Stimulated activated CD8-positive, alpha-beta memory T cell treated with anti-CD3 and anti-CD28 coated beads, Interleukin-4, amount 100 ng/mL, for 24 hours (primary cell): ENCODE data around the gene RMRP.

Experiments used
- DNase-seq: peaks from one replicate; pipeline ENCODE4 v3.0.0-alpha.2; 2020; ENCODE audit warnings: low read depth

Gene RMRP

DNA sequence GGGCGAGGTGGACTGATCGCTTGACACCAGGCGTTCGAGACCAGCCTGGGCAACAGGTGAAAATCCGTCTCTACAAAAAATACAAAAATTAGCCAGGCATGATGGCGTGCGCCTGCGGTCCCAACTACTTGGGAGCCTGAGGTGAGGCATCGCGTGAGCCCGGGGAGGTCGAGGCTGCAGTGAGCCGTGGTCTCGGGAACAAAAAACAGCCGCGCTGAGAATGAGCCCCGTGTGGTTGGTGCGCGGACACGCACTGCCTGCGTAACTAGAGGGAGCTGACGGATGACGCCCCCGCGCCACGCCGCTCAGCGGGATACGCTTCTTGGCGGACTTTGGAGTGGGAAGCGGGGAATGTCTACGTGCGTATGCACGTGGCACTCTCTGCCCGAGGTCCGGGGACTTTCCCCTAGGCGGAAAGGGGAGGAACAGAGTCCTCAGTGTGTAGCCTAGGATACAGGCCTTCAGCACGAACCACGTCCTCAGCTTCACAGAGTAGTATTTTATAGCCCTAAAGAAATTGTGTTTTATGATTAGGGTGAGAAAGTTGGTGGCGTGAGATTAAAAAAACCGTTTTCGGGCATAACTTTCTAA, at the start of gene RMRP:
Gene RMRP, minus strand, starts transcription at position 474 of the 591 bp plus-strand sequence.
- peak; percentile 92 for DNase-seq

DNA sequence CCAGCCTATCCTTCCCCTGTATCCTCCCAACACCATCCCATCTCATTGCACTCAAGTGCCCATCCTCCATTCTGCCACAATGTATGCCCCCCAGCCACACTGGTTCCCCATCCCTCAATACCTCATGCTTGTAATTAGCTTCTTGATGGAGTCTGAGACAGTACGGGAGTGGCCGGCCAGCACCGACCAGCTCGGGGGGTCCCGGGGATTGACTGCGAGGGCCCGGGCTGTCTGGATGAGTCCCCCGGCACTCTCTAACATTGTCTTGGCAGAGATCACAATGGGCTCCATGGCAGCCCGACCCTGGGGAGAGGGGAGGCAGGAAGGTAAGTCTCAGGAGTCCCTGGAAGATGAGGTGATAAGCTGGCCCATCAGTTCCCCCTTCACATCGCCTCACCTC, 49.1 kb upstream of the RMRP start:
- DNase-seq: no peak

DNA sequence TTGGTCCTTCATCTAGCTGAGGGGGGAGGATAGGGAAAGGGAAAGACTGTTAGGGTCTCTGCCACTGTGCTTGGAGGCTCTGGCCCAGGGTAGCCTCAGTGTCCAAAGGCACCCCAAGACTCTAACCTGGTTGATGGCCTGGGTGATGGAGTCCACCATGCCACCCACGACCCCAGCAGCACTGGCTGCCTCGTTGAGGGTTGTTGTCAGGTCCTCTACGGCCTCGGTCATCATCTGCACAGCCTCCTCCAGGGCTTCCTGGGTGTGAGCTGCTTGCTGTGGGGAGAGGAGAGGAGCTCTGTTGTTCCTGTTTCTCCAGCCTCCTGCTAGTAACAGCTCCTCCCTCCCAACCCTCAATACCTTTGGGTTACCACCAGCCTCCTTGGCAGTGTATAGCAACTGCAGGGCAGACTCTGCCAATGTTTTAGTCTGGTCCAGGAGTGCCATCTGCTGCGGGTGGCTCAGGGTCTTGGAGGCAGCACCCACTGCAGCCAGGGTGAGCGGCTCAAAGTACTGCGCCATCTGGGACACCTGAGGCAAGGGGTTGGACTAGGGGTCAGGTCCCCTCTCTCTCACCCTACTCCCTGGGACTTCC, 48.1 kb upstream of the RMRP start:
- no peak for DNase-seq

DNA sequence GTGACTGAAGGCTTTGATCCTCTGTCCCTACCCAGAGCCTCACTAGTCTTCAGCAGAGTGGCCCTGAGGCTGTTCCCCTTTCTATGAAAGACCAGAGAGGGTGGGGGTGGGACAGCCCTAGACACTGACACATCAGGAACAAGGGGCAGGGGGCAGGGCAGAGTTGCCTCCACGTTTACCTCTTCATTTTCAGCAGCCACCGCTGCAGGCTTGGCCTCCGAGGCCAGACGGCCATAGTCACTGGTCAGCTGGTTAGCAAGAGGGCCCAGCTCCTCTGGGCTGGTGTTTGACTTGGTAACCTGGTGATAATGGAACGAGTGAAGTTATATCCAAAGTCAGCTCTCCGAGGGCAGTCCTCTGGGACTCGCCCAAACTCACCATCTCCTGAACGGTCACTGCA, 47.6 kb upstream of the RMRP start:
- no peak for DNase-seq

DNA sequence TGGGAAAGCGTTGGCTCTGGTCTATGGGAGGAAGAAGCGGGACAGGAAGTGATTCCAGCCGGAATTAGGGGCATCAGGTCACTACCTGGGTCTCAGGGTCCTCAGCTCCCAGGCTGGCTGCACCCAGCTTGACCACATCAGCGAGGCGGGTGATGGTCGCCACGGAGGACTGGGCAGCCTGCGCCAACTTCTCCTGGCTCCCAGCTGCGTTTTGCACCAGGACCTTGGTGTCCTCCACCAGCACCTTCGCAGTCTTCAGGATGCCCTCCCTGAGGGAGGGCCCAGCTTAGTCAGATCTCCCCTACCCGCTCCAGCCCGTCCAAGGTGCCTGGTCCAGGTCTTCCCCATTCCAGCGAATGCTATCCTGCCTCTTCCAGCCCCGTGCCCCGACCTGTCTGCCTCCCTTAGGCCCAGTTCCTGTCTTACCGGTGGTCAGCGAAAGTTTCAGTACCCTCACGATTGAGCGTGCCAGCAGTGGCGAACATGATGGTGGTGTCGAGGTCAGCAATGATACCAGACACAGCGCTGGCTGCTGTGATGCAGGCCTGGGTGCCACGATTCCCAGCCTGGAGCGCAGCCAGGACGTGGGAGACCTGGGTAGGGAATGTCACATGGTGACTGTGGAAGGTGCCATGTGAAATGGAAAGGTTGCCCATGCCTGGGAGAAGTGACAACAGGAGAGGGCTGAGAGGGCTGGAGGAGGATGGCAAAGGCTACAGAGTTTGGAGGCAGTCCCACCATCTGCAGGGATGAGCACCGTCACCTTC, 46.3 kb upstream of the RMRP start:
- no peak for DNase-seq

DNA sequence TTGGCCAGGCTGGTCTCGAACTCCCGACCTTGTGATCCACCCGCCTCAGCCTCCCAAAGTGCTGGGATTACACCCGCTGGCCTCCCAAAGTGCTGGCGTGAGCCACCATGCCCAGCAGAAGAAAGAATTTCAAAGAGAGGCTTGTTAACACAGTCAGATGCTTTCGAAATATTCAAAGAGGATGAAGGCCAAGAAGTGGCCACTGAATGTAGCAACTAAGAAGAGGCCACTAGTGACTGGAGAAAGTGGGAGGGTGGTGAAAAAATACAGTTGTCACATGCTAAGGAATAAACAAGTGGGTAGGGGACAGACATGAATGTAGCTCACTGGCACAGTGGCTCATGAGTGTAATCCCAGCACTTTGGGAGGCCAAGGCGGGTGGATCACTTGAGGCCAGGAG, 44.9 kb upstream of the RMRP start:
- no peak for DNase-seq

DNA sequence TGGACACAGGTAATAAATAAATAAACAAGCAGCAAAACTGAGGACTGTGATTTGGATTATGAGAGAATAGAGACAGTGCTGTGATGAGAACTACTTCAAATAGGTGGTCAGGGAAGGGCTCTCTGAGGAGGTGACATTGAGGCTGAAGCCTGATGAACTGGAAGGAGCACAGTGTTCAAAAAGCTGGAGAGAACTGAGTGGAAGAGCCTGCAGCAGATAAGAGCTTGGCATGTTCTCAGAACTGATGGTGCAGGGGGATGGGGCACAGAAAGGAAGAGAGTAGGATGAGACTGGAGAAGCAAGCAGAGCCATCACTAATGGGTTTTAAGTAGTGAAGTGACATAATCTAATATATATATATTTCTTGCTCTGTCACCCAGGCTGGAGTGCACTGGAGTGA, 43.1 kb upstream of the RMRP start:
- DNase-seq: no peak

DNA sequence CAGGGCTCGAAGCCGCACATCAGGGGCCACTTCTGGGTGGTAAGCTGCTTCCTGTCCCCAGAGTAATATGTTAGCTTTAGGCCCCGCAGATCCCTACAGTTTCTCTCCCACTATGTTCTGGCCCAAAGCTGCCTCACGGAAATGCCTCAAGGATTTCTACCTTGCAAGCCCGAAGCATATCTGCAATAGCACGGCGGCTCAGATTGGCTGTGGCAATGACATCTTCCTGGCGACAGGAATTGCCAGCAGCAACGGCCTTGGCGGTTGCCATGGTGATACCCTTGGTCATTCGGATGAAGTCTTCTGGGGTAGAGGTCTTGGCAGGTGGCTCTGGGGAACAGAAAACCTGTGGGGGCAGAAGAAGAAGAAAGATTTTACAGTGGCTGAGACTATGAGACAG, 42.2 kb upstream of the RMRP start:
- no peak for DNase-seq

DNA sequence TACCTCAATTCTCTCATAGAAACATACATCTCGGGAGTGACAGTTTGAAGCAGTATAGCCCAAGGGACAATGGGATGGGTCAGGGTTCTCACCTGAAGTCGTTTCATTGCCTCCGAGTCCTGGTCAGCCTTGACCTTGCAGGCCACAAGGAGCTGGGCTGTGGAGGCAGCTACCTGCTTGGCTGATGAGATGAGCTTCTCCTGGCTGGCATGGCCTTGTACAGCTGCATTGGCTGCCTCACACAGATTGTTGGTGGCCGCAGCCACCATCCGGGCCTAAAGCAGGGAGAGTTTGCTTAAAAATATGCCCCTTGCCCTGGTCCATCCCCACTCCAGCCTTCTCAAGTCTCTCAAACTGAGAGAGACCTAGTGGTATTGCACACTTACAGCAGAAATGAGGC, 40.4 kb upstream of the RMRP start:
- DNase-seq: no peak

DNA sequence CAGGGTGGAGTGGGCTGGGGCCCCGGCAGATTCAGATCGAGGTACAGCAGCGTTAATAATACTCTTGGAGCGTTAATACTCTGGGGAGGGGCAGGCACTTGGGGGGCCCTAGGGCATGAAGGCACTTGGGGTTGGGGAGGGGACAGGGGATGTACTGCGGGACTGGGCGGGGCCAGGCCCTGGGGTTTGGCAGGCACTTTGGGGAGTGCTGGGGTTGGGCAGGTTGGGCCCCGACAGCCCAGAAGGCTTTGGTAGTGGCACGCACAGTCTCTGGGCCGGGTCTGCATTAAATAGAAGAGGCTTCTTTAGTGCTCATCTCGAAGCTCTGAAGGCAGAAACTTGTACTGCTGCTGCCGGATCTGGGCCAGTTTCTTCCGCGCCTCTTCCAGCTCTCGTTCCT, 39.7 kb upstream of the RMRP start:
- no peak for DNase-seq

DNA sequence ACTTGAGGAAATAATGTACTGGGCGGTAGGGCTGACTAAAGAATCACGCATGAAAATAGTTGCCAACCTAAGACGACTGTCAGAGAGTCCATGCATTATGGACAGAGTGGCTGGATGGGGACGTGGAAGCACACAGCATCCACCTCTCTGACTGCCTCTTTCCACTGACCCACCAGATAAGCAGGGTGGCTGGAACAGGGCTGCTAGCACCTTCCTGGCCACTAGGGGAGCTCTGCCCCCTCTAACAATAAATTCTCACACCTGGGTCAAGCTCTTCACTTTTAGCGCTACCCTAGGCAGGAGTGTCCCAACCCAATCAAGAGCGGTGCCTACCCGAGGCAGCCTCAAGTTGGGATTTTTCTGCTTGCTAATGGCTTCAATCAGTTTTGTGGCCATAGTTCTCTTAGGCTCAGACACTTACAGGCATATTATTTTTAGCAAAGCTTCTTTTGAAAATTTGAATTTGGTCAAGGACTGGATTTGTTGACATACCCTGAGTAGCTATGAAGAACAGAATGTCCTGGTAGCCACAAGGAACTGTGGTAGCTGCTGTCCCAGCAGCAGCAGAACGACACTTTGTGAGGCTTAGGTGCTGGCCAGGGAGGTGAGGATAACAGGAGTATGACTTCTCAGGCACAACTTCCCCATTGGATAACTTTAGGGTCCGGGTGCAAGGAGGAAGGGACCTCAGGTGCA, 38.8 kb upstream of the RMRP start:
- DNase-seq: peak; percentile 25

DNA sequence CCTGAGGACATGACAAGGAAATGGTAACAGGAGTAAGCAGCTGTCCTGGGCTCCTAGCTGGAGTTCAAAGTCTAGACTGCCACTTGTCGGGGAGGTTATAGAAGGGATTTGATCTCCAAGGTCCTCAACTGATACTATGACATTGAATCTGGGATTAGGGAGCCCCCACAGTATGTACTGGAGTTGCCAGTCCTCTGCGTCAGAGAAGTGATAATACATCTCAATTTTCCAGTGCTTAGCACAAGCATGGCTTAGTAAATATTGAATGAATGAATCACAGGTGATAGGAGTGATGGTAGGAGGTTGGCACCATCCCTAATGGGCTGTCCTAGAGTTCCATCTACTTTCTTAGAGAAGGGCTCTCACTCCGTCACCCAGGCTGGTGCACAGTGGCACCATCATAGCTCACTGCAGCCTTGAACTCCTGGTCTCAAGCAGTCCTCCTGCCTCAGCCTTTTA, 38.2 kb upstream of the RMRP start:
- no peak for DNase-seq

DNA sequence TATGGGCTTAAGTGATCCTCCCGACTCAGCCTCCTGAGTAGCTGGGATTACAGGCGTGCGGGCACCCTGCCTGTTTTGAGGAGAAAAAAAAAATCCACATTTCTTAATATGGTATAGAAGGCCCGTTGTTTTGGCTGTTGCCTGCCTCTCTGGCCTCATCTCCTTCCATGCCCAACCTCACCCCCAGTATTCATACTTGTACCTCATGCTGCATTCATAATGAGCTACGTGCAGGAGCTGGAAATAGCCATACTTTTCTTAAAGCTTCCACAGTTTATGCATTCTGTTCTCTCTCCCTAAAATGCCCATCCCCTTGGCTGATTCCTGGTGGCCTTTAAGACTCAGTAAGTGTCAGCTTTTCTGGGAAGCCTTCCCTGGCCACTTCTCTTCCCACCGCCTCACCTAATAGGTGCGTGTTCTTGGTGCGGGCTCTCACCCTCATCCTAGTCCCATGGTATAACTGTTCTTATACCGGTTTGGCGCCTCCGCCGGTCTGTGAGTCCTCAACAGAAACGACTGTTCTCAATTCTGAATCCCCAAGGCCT, 34.0 kb upstream of the RMRP start:
- DNase-seq: no peak

DNA sequence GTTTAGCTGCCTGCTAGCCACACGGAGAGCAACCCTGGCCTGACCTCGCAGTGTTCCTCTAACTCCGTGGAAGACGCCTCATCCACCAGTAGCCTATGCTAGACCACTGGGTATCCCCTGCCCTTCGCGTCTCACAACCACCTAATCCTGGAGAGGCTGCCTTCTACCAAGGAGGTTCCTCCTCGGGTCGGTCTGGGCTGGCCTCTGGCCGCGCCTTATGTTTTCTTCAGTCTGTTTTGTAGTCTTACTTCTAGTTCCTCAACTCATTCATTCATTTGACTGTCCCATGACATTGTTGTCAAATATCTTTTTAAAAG, 33.5 kb upstream of the RMRP start:
- no peak for DNase-seq

DNA sequence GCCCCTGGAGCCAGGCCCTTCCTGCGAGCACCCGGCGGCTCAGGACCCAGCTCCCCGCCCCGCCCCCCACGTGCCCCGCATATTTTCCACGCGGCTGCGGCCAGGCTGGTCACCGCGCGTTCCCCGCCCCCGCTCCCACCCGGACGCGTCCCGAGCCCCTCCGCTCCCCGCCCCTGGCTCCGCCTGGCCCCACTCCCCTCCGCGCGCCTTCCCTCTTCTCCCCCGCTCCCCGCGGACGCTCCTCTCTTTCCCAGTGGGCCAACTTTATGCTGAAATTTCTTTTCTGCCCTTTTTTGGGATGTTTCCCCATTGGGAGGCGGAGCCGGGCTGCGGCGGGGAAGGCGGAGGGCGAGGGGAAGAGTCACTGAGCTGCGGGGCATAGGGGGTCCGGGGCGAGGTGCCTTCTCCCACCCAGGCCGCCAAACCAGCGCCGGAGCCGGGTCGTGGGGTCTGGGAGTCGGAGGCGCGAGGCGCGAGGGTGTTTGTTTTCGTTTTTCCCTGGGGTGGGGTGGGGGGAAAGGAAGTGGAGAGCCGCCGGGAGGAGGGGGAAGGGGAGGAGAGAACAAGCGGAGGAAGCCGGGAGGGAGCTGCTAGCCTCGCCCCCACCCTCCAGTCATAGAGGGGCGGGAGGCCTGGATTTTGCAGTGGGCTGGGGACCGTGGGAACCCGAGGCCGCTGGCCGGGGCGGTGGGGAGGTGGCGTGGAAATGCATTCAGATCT, 33.0 kb upstream of the RMRP start:
- peak; percentile 14 for DNase-seq

DNA sequence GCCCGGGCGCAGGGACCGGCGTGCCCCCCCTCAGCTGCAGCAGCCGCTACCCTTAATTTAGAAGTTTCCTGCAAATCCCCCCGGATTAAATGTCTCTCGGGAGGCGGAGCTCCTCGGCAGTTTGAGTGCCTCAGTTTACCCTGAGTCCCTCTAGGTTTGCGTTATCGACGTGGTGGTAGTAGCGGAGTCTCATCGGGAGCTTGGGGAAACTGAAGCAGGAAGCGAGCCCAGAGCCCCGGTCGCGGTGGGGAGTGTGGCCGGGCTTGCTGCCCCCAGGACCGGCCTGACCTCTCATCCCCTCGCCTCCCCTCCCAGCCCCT, 32.4 kb upstream of the RMRP start:
- DNase-seq: no peak

DNA sequence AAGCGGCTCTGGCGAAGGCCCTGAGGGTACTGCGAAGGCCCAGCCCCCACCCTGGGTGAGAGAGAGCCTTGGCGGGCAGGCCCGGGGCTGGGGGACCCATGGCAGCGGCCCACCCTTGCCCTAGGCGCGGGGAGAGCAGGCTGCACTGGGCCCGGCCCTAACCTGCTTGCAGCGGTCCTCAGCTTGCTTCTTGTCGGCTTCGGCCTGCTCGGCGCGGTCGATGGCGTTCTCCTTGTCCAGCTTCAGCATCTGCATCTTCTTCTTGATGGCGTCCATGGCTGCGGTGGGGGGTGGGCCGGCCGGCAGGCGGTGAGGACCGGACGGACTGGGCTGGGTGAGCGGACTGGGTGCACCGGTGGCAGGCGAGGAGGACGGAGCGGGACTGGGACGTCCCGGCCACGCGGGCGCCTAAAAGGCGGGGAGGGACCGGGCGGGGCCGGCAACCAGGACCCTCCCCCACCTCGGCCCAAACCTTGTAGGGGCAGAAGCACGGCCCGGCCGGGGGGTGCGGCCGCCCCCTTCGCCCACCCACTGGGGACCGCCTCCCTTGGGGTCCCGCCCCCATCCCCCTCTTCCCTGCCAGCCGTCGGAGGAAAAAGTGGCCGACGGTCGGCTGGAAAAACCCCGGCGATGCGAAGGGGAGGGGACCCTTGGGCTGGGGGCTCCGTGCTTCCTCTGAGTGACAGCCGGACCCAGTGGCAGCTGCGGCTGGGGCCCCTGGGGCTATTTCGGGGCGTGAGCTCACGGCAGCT, 31.9 kb upstream of the RMRP start, which contains the start of gene TPM2:
Gene TPM2, minus strand, starts transcription at position 384 of the 752 bp plus-strand sequence. Its CDS starts 108 bp downstream, at position 276.
- DNase-seq: no peak

DNA sequence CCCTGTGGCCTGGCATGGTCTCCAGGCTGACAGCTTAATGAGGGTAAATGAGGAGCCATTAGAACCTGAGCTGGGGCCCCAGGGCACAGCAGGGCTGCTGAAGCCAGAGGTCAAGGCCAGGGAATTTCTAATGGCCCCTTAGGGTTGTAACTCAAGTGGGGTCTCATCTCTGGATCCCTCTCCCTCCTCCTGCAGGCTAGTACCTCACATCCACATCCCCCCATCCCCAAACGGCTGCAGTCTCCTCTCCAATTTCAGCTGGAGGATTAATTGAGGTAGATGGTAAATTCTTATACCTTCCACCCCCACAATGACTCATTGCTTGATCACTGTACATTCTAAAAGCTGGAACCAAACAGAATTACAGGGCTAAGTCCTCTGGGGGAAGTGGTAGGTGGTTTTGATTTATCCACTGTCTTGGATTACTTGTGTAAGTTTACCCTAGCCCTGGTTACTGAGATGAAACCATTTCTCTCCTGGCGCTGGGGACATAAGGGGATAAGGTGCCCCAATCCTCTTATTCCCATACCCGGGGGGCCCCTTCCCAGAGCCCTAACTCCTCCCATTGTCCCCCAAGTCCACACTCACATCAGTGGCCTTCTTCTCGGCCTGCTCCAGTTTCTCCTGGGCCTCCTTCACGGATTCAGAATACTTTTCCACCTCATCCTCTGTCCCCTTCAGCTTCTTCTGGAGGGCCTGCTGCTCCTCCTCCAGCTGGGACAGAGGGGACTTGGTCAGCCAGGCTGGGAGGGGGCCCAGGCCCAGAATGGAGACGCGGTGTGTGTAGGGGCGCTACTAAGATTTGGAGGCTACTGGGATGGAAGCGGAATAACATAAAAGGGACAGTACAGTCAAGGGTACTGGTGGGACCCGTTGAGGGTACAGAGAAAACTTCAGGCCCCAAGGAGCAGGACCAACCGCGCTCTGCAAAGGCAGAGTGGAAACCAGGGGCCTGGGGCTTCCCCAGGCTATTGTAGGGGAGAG, 31.0 kb upstream of the RMRP start:
- no peak for DNase-seq

DNA sequence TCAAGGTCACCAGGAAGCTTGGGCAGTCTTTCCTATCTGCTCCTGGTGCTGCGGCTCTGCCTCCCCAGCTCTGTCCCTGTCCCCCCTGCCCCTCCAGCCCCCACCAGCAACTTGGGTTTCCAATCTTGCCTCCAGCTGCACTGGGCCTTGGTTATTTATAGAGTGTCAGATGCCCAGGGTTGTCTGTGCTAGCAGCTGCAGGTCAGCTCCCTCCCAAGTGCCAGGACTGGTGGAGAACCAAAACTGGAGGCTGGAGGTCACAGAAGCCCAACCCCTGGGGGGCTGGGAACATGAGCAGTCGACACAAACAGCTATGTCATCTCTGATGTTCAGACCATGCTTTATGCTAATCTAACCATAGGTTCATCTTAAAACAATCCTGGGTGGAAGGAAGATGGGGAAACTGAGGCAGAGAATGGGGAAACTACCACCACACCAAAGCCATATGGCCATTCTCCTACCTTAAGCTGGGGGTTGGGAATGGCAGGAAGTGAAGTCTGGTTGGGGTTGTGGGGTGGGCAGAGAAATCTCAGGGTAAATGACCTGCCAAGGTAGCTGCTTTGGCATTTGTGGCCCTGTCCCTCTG, 30.2 kb upstream of the RMRP start:
- no peak for DNase-seq

DNA sequence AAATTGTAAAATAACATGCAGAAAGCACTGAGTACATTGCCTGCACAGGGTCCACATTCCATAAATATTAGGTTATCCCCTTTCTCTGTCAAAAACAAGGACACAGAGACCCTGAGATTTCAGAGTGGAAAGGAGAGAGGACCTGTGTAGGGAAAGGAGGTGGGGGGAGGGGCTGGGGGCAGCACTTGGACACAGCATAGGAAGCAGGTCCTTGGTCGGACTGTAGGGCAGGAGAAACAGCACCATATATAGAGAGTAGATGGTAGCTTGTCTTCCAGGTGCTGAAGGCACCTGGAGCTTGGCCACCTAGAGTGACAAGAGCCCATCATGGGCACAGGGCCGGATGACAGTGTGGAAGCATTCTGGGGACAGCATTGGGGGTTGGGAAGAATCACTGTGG, 29.5 kb upstream of the RMRP start:
- no peak for DNase-seq
